Stimulated activated CD4-positive, alpha-beta T cell treated with anti-CD3 and anti-CD28 coated beads, Interleukin-1b, Interleukin-23, amount 100 ng/mL, for 4 hours (primary cell): ENCODE results near the gene NTPCR.
"Not testable (repeated sequence)": the region's sequence is repeated elsewhere in the genome, so short reads cannot be mapped to it uniquely, and the experiment has no call there.

ENCODE experiments used
- DNase-seq, 2 donors: peaks; one replicate each; pipeline ENCODE4 v3.0.0-alpha.2; 2020; ENCODE audit warnings: low read depth in 2 of 2

NTPCR gene

DNA sequence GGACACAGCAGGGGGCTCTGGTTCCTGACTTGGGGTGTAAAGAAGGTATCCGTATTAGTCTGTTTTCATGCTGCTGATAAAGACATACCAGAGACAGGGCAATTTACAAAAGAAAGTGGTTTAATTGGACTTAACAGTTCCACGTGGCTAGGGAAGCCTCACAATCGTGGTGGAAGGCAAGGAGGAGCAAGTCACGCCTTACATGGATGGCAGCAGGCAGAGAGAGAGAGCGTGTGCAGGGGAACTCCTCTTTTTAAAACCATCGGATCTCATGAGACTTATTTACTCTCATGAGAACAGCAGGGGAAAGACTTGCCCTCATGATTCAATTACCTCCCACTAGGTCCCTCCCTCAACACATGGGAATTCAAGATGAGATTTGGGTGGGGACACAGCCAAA lies 23.2 kb upstream of the NTPCR start:
- DNase-seq, result not testable (repeated sequence)

DNA sequence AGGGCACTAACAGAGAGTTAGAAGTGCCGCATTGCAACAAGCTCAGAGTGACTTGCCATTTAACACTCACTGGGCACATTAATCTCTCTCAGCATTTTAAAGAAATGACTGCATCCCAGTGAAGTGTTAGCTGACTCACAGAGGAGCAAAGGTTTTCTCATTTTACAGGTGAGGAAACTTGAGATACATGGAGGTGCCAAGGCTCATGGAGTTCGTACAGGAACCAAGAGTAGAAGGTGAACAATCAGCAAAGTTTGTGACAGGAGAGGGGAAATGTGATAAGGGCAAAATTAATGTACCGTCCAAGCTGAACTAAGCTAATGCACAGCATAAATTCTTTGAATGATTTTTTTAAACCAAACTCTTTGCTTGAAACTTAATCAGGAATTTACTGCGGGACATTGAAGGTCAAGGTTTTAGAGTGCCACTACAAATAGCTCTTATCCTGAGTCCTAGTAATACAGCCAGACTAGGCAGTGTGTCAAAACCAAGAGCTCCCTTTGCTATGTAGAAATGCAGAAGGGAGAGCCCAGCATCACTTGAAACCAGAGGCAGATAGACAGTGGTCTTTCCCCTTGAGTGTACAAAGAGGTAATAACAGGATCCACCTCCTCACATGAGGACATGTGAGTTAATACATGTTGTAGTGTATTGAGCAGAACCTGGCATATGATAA lies 22.4 kb upstream of the NTPCR start:
- no peak for DNase-seq

DNA sequence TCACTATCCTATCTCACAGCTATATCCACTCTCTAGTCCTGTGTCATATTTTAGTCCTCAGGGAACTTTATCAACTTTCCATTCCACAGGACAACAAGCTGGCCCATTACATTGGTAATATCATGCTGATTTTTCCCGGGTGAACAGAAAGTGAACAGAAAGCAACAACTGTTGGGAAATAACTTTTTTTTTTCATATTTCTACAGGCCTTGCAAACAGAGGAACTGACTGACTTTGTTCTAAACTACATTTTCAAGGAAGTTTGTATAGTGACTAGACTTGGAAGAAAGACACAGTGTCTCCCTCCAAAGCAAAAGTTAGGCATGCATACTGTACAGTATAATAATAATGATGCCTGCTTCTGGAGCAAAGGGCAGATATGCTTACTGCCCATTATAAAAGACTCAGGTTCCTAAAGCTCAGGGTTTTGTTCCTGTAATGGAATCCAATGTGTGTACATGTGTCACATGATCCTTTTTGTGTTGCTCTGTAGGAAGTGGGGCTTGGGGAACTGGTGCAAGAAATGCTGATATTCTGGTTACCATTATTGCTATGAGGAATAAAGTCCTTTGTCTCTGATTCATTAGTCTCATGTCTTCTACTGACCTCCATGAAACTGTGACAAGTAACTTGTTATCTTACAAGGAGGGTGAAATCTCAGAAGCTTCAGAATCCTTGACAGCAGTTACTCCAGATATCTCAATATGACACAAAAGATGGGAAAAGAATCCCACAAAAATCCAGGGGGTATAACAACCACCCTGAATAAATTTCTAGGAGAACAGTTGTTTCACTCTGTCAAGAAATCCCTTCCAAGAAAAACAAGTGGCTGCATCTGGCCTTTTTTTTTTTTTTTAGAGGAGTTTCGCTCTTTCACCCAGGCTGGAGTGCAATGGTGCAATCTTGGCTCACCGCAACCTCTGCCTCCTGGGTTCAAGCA lies 17.7 kb upstream of the NTPCR start:
- DNase-seq, result no peak

DNA sequence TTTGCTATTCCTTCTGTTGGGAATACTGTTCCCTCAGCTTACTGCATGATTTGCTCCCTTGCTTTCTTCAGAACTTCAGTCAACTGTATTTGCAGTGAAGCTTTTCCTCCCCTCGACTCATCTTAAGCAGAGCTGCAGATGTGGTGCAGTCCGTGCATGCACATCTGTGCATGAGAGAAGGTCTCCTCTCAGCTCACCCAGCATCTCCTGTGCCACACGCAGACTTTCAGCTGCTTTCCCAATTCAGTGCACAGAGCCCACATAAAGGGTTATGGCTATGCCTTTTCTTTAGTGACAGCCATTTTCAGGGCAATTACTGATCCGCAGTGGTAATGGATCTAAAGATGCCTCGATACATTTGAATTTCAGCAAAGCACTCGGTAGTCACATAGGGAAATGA lies 13.5 kb upstream of the NTPCR start:
- DNase-seq, result no peak

DNA sequence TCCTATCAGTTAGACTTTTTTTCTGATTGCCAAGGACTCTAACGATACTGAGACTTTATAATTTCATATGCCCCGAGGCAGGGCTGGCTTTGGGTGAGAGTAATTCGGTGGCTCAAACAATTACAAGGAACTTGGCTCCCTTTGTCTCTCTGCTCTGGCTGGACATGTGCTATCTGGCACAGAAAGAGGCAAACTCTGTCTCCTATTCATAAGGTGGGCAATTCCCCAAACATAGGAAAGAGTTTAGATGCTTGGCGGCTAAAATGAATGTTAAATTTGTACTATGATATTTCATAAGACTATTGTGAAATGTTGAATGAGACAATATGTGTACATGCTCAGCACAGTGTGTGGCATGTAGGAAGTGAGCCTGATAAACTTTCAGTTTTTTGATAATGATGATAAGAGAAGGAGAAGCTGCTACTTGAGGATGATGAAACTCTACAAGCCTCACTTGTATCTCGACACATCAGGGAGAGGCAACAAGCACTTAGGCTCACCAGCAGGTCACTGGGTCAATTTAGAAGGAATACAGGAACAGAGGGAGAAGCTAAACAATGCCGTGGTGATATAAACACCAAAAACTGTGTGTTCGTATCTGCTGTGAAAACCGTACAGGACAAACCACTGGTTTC lies 12.6 kb upstream of the NTPCR start:
- no peak for DNase-seq

DNA sequence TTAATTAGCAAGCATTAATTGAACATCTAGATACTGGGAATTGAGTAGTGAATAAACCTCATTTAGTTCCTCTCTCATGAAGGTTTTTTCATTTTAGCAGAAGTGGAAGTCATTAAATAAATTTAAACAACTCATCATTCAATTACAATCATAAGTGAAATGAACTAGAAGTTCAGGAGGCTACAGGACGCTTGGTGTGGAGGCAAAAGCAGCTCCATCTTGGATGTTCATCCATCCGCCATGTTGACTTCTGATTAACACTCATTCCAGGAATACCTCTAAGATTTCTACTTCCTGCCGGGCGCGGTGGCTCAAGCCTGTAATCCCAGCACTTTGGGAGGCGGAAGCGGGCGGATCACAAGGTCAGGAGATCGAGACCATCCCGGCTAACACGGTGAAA lies 11.5 kb upstream of the NTPCR start:
- DNase-seq, result no peak

DNA sequence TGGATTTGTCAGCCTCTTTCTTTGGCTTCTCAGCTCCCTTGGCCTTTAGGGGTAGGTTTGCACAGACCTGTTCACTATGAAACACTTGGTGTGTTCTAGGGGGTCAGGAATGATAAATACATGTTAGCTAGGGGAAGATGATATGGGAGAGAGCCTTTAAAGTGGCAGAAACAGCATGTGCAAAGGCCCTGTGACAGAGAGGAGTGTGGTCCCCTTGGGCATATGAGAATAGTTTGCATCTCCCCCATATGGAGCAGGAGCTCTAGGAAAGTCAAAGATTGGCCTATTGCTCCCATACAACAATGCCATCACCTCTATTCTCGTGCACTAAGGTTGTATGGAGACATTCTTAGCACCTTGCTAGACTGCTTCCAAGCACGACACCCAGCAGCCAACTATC lies 10.7 kb upstream of the NTPCR start:
- DNase-seq, result no peak

DNA sequence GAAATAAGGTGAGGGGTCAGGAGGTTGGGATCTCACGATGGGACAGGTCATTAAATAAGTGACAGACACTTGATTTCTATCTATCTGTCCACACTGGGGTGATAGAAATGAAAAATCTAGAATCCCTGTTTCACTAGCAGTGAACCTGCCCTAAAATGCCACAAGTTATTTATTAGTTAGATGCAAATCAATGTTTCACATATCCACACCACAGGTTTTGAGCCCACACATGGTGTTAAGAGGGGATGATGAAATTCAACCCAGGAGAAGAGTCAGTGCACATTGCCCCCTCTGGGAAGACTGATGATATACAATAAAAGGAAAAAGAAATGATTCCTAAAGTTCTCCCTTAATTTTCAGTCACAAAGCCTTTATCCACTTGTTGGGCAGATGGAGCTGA lies 10.1 kb upstream of the NTPCR start:
- no peak for DNase-seq

DNA sequence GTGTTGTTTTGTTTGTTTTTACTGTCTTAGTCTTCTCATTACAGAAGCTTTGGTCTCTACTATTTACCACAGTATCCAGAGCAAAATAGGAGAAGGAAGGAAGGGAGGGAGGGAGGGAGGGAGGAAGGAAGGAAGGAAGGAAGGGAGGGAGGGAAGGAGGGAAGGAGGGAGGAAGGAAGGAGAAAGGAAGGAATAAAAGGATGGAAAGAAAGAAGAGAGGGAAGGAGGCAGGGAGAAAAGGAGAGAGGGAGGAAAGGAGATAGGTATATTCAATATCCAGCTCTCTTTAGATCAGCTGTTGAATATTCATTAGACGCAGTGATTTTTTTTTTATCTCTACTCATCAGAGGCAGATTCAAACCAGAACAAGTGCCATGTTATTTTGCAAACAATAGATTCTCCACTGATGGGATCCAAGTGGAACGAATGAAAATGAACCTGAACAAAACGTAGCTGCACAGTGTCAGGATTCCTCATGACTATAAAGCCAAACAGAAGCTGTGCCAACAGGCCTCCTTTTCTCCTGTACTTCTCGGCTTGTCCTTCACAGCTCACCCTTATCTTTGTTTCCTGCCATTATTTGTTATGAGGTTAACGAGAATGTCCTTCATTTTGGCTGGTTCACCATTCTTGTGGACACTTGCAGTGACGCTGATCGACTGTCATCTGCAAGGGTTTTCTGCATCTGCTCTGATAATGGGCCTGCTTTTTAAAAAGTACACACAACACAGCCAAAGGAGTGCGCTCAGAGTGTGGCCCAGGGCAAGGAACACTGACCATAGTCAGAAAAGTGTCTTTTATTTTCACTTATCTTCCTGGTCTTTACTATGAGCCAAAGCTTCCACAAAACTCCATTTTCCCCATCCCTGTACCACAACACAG lies 7.8 kb upstream of the NTPCR start:
- no peak for DNase-seq

DNA sequence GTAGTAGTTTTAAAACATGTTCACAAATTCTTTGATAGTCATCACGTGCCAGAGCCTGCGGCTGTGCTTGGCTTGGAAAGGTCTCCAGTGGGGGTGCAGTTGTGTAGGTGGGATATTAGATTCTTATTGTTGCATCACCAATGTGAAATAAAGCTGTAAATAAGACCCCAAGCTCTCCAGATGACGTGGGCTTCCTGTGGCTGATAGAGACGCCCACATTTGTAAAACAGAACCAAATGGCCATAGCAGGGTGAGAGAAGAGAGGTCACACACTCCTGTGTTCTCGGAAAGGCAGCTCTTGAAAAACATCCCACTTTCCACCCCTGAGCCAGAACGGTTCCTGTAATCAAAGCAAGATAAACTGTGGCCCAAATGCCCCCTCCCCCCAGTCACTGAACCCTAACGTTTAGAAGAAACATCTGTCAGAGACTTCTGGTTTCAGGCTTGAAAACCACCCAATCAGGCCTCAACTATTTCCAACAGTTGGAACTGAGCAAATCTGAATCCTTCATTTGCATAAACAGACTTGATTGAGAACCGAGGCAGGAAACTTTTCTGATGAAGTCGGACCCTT lies 6.6 kb upstream of the NTPCR start:
- peak in 1 of 2 donors; percentile 16 for DNase-seq

DNA sequence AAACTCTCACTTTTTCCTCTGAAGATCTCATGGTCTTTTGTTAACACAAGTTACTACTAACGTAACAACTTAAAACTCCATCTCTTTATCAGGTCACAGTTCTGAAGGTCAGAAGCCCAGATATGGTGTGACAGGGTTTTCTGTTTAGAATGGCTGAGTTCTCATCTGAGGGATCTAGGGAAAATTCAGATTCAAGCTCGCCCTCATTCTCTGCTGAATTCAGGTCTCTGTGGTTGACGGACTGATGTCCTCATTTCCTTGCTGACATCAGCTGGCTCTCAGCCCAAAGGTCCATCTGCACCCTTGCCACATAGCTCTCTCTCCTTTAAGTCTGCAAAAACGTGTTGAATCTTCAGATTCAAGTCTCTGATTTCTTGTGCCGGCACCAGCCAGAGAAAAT lies 6.1 kb upstream of the NTPCR start:
- DNase-seq, result no peak

DNA sequence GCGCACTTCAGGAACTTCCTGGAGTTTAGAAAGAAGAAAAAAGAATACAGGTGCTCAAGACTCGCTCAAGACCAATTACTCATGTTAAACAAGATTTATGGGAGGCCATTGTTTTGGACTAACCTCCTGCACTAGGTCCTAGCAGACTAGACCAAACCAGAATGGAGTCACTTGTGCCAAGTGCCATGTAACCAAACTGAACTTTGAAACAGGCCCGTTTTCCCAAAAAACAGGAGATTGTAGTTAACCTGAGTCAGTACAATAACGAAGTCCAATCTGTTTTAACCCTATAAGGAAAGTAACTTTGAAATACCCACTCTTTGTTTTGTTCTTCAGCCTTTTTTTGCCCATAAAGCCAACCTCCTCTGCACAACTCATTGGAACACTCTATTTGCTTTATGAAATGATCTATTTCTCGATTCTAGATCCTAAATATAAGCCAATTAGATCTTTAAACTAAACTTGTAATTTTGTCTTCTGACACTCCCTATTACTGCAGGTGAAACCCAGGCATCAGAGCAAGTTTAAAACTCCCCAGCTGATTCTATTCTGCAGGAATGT lies 695 bp upstream of the NTPCR start:
- no peak for DNase-seq

DNA sequence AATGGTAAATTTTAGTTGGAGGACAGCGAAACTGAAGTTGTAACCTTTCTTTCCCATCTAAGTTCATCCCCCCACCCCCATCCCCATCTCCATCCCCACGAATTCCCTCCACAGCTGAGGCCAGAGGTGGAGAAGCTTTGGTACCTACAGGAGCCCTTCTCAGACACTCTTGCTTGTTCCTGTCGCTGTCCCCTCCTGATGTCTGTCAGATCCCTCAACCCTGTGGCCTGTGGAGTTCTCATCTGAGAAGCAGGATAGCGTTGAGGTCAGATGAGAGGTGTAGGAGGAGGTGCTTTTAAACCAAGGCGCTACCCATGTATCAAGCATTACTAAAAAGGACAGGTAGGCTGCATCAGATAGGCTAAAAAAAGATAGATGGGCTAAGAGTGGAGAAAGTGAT lies 769 bp downstream of the NTPCR start:
- no peak for DNase-seq

DNA sequence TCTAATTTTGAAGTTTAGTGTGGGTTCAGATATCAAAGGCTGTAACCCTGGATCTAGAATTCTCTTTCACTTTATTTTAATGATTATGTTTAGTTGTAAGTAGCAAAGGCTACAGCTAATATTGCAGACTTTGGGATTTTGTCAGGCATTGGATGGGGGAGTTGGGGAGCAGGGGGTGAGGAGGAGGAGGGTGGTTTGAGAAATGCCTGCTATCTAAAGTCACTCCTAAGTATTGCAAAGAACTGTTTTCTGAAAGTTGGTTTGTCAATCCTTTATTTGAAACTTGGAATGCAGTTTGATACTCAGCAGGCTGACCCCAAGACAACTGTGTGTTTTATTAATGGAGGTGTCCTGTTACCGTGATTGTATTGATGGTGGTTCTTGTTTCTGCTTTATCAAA lies 1.2 kb downstream of the NTPCR start:
- DNase-seq, result no peak

DNA sequence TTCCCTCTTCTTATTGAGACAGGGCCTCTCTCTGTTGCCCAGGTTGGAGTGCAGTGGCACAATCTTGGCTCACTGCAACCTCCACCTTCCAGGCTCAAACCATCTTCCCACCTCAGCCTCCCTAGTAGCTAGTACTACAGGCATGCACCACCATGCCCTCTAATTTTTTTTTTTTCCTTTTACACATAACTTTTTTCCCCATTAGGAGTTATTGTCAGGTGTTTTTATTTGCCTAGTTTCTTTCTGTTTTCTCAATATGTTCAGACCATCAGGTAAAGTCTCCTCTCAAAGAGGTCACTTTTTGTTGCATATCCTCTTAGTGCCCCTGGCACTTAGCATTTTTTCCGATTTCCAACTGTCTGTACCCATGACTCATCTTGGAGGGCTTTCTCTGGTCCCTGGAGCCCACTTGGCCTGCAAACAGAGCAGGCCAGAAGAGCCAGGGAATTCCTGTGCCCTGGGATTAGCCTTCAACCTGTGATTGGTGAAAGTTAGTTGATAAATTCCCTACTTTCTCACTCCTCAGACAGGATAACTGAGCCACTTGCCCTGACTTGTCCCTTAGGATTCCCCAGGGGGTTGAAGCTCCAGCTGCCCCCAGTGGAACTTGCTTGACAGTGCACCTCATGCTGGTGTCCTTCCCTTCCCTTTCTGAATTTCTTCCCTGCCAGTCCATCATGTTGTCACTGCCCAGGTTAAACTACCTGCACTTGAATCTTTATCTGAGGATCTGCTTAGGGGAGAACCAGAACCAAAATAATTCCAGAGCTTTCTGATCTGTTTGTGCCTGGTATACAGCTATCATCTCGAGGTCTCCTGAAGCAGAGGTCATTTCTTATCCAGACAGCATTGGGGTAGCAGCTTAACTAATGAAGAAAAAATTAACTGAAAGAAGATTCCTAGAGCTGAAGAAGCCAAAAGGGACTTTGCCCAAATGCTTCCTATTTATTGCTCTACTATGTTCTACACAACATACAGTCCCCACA lies 2.4 kb downstream of the NTPCR start:
- peak in 1 of 2 donors; percentile 14 for DNase-seq

DNA sequence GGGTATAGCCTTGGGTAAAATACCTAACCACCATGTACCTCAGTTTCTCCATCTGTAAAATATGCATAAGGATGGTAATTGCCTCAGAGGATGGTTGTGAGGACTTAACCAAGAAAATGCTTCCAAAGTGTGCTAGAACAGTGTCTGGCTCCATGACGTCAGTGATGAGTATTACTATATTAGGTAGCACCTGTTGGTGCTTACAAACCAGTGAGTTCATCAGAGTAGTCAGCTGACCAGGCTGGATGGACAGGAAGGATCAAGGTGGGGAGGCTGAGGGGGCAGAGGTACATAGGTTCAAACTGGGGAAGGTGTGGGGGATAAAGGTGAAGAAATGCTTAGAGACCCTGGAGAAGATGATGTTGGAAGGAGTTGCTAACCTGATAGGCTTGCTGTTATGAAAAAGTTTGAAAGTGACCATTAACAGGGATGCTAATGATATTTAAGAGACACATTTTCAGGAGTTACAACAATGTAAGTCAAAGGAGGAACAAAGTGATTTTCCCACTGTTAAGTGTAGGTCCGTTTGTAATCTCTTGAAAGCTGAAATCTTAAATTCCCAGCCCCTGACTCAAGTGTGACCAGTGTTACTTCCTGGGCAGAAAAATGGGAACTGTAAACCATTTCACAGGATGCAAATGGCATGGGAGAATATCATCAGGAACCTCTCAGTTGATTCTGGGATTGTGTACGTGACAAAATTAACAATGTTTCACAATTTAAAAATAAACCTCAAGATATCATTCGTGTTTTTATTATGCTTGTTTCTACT lies 4.4 kb downstream of the NTPCR start:
- DNase-seq, result no peak

DNA sequence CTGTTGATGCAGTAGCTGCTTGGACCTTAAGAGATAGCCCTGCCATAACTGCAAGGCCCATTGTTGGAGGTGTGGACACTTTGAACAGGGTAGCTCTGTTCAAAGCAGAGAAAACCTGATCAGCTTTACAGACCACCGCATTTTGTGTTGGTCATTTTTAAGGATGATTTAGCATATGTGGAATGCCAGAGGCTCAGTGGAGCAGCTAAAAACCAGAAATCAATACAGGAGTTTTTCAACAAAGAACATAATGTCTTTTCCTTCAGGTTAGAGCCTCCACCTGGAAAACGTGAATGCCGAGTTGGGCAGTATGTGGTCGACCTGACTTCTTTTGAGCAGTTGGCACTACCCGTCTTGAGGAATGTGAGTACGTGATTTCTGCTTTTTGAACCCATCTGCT lies 5.7 kb downstream of the NTPCR start:
- no peak for DNase-seq

DNA sequence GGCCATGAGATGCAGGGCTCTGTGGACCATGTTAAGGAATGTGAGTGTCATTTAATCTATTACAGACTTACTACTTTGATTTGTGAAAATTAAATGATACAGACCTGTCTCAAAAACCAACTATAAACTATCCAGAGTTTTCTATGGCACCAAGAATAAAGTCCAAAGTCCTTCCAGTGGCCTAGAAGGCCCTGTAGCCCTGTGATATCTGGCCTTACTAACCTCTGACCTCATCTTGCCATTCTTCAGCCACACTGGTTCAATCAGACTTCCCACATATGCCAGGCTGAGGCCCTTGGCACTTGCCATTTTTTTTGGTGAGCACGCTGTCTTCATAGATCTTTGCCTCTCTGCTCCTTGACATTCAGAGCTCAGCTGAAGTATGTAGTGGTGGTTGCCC lies 7.7 kb downstream of the NTPCR start:
- no peak for DNase-seq
